HG03575 (cell line): Measurements from ENCODE around the gene KANK4.

Source experiments
- ATAC-seq: cut with Tn5 transposase; IDR thresholded peaks from one replicate; pipeline ENCODE4 v1.9.1; 2021; ENCODE audit not compliant: unreplicated experiment, insufficient number of reproducible peaks, low FRiP score; ENCODE audit errors: extremely low read depth

The KANK4 gene

DNA sequence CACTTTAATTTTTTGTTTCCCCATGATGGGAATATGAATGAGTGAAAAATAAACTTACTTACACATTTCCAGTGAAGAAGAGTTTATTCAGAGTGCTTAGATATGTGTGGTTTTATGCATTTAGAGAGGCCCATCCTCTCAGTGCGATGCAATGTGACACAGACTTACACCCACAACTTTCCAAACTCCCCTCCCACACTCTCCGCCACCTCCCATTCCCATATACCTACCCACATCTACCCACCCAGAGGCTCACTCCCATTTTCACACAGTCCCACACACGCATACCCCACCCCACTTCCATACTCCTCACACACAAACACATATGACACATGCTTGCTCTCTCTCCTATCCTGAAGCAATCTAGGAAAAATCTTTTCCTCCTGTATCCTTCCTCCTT is 21.9 kb upstream of the KANK4 start:
- ATAC-seq: no peak

DNA sequence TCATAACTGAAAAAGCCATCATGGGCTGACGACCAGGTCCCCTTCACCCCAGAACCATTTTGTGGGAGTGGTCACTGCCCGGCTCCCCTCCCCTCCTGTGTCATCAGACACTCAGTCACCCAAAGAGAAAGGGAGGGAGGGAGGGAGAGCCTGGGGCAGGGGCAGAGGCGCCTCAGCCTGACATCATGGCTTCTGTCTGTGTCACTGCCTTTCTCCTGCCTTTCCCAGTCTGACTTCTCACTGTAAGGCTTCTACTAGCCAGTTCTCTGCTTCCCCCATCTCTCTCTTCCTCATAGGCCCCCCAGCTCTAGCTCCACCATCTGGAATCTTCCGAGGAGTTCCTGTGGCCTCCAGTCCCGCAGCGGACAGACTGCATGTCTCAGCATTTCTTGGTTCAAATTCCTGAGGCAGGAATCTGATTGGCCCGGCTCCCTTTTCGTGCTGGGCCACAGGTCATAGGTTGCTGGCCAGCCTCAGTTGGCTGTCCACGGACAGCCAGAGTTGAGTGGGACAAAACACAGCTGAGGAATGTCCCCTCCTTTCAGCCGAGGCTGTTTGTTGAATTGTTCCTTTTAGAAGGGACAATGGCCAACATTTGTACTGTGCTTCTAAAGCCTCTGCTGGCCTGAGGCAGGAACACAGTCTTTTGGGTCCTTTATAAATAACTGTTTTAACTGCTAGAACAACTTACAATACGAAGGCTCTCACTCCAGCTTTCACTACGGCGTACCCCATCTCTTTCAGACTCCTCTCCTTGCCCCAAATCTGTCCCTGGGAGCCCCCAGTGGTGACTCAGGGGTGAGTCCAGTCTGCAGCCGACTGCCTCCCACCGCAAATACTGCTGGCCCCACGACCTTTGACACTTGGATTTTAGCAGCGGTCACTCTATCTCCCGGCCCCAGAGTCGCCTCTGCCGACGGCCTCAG is 18.7 kb upstream of the KANK4 start:
- no peak for ATAC-seq

GRCh38 chr1:62336995-62337705 is 17.9 kb upstream of the KANK4 start:
- ATAC-seq: no peak

DNA sequence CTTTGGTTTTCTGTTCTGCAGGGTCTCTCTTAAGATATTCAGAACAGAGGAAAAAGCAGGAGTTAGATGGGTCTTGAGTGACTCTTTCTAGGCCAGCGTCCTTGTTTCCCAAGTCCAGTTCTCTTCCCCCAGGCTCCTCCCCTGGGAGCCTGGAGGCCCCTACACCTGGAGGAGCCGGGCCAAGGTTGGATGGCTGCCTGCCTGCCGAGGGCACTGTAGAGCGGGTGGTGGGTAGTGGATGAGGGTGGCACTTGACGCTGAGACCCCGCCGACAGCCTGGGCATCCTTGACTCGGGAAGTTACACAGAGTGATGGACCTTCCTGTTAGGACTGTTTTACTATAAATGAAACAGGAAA is 17.4 kb upstream of the KANK4 start:
- no peak for ATAC-seq

DNA sequence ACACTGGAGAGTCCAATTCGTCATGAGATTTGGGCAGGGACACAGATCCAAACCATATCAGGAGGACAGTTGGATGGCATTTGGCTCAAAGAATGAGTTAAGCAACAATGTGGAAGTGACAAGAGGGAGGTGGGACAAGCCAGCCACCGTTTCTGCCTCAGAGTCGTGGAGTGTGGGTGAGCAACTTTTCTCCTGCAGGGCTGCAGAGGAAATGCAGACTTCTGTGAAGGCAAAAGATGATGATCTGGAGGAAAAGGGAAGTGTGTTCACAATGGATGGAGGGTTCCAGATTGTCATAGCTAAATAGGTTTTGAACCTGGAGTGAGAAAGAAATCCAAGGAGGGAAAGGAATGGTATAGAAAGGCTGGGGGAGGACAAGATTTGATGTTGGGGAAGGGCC is 16.4 kb upstream of the KANK4 start:
- ATAC-seq: no peak

DNA sequence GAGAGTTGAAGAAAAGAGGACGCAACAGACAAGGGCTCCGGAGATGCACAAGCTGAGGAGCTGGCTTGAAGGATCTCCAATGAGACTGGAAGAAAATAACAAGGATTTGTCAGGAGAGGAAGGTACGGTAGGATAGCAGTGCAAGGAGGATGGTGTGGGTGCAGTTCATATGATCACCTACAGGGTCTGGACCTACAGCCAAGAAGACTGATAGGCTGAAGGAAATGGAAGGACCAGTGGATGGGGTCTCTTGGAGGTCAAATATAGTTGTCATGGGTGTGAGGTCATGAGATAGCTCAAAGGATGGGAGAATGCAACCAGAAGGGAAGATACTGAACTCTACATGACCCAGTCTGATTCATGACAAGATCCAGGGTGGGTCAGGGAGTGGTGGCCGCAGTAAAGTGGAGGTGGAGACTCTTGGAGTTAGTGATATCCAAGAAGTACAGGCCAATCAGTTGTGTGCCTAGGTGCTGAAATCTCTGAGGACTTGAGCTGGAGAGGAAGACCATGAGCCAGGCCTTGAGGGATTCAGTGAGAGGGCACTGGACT is 15.3 kb upstream of the KANK4 start:
- ATAC-seq: no peak

DNA sequence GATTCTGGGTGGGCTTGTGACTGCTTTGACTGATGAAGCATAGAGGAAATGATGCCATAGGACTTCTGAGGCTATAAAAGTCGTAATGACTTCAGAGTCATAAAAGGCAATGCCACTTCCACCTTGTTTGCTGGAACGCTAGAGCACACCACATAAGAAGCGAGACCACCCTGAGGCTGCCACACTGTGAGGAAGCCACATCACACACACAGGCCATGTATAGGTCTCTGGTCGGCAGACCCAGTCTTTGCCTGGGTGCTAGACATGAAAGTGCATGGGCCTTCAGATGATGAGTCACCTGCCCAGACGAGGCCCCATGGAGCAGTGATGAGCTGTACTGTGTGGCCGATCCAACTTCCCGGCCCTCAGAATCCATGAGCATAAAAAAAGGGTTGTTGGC is 14.2 kb upstream of the KANK4 start:
- ATAC-seq: no peak

DNA sequence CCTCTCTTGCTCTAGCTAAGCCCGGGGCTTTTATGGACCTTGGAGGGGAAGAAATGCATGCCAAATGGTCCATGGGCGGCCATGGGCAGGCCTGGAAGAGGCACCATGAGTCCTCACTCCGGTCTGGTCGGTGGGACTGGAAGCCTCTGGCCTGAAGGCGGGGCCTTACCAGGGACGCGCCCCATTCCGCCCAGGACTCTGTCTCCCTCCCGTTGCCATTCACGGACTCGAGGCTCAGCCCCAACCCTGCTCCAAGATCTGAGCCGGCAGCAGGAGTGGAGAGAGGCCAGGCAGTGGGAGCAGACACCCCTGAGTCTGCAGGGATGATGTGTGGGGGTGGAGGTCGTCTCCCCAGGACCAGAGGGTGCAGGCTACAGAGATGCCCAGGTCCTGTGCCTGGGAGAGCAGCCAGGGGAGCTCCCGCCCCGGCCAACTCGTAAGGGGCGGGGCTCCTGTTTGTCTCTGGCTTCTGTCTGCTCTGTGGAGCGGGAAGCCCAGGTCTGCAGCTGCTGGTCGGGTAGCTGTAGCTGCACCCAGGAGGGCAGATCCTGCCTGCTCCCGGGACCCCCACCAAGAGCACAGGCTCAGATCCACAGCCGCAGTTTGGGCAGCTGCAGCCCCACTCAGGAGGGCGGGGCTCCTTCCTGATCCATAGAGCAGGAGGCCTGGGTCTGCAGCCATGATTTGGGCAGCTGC is 8.3 kb upstream of the KANK4 start:
- no peak for ATAC-seq

GRCh38 chr1:62325681-62326080 is 6.4 kb upstream of the KANK4 start:
- no peak for ATAC-seq

GRCh38 chr1:62325081-62325480 is 5.8 kb upstream of the KANK4 start:
- ATAC-seq: no peak

DNA sequence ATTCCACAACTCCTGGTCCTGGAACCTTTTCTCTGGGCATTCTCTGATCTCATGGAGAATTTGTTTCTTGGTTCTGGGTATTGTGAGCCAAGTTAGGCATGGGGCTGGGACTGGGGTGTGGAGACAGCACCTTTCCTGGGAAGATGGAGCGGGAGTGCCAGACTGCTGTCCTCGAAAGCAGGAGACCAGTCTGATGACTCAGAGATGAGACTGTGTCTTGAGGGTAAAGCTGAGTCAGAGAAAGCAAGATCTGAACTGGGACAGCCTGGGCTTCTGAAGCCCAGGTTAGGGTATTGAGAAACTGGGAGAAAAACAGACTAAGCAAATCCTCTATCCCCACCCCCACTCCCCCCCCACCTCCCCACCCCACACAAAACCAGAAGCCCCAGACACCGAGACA is 2.2 kb upstream of the KANK4 start:
- ATAC-seq: no peak

DNA sequence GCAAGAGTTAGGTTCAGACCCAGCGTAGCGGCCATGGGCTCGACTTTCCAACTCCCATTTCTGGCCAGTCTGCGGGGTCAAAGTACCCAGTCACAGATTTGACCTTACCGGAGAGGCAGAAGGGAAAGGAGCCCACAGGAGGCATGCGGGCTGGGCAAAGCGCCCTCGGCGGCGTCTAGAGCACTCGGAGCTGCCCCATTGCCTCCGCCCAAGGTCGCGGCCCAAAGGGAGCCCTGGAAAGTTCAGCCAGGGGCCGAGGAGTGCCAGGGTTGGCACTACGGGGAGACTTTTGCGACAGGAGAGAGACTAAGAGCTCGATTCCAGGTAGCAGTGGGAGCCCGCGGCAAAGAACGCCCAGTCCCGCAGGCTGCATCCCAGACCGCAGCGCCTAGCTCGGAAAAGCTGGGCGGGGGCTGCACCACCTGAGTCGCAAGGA is 896 bp downstream of the KANK4 start:
- ATAC-seq: no peak

DNA sequence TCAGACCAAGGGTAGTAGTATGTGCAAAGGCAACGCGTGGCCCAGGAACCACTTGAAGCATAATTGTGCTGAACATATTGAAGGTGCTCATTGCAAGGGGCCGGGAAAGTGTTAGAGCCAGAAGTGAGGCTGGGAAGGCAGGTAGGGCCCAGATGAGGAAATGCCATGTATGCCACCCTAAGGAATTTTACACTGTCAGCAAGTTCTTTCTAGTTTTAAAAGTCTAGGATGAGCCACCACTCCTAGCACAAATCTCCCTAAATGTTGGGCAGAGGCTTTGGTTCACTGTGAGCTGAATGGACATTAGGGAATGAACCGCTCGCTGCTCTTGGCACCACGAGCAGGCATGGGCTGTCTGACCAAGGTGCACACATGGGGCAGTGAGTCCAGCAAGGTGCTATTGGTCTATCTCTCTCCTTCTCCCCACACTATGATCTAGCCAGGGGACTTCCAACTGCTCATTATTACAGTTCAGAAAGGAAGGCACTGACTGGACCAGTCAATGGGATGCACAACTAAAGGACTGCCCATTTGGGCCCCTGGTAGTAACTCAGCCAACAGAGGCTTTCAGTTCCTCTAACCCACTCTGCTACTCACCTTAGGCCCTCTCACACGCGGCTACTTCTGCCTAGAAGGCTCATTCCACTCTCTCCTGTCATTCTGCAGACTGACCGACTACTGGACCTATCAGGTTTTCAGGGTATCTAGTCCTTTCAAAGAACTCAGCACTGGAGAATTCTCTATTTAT is 2.0 kb downstream of the KANK4 start:
- no peak for ATAC-seq

DNA sequence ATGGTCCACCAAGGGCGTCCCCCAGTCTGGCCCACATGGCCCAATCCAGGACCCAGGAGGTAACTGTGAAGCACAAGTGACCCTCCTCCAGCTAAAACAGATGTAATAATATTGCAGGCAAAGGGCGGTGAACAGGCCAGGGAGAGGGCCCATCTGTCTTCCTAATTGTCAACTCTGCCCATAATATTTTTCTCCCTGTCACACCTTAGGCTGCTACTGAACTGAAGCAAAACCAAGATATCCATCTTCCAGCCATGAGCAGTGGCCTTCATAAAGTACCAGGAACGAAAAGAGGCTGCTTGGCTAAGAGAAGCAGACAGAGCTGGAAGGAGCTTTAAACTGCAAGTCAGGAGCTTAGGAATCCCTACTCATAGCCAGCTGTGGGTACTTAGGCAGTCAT is 3.1 kb downstream of the KANK4 start:
- no peak for ATAC-seq

GRCh38 chr1:62315387-62315786 is 3.8 kb downstream of the KANK4 start:
- no peak for ATAC-seq

GRCh38 chr1:62314454-62315350 is 4.5 kb downstream of the KANK4 start:
- no peak for ATAC-seq

- no peak for ATAC-seq
These were observed 6.5 kb downstream of the KANK4 start for GRCh38 chr1:62312698-62313097.

GRCh38 chr1:62311473-62311943 is 7.7 kb downstream of the KANK4 start:
- no peak for ATAC-seq
